Natural killer cell treated with Interleukin-12 subunit alpha and Interleukin-12 subunit beta and Interleukin-15 and Interleukin-18, amount 100 ng/mL, for 72 hours (primary cell): ENCODE results near the gene CEMIP2. TPM values are rescaled to one million over a fixed set of nuclear protein-coding genes. Genes with fewer than 3 reads are reported as not detected.

Experiments used
- ATAC-seq, 2 donors: fragments of 150-1000 bp; cut with Tn5 transposase in 1 of 2; sonication (Bioruptor Pico), chemical (Tn5 transposase) in 1 of 2; 2 replicates each; pipeline ENCODE4 v1.10.0; 2021
- DNase-seq: peaks from one replicate; pipeline ENCODE4 v3.0.0; 2022; ENCODE audit warnings: low spot score
- H3K27ac Mint-ChIP-seq, 2 donors: 1 replicate in 1 of 2; 2 replicates in 1 of 2; pipeline ENCODE4 v1.8.0; 2022; ENCODE audit warnings: mixed read lengths in 2 of 2, mild to moderate bottlenecking in 1 of 2, moderate library complexity in 1 of 2
- H3K27me3 Mint-ChIP-seq, 2 donors: 1 replicate in 1 of 2; 2 replicates in 1 of 2; pipeline ENCODE4 v1.8.0; 2022; ENCODE audit warnings: mixed read lengths in 2 of 2
- H3K36me3 Mint-ChIP-seq: one replicate; pipeline ENCODE4 v1.8.0; 2022; ENCODE audit warnings: mixed read lengths
- H3K4me1 Mint-ChIP-seq, 2 donors: 1 replicate in 1 of 2; 2 replicates in 1 of 2; pipeline ENCODE4 v1.8.0; 2022; ENCODE audit warnings: low read depth in 2 of 2, mixed read lengths in 2 of 2, mild to moderate bottlenecking in 1 of 2
- H3K4me3 Mint-ChIP-seq: one replicate; pipeline ENCODE4 v1.8.0; 2022; ENCODE audit warnings: mixed read lengths
- H3K9me3 Mint-ChIP-seq: 2 replicates; pipeline ENCODE4 v1.8.0; 2022; ENCODE audit warnings: mixed read lengths
- total RNA-seq, 2 donors: library from RNA; stranded (reverse); gene quantifications; one replicate each; pipeline ENCODE4 v1.2.3, GENCODE V29; 2022

Gene CEMIP2
- total RNA-seq, 2 donors from 2014 or later, result 39.8 to 63.7 TPM

- peak in 1 of 2 donors; percentile 35 for ATAC-seq
- no peak overlapping the region for H3K4me3 Mint-ChIP-seq
- H3K9me3 Mint-ChIP-seq, result peaks cover 2% of the 10 kb centered on the region
- H3K27me3 Mint-ChIP-seq, result no peaks in the 10 kb centered on the region
- no peak overlapping the region for H3K27ac Mint-ChIP-seq
- DNase-seq, result no peak
- H3K4me1 Mint-ChIP-seq, result peaks cover 41 to 54% of the 10 kb centered on the region in 2 donors
- H3K36me3 Mint-ChIP-seq, result peaks cover 9% of the 10 kb centered on the region
These were observed 125.0 kb downstream of the CEMIP2 start for GRCh38 chr9:71643330-71643729.

- peaks cover 2% of the 10 kb centered on the region for H3K9me3 Mint-ChIP-seq
- no peaks in the 10 kb centered on the region for H3K27me3 Mint-ChIP-seq
- no peak overlapping the region for H3K4me3 Mint-ChIP-seq
- H3K36me3 Mint-ChIP-seq, result peaks cover 11% of the 10 kb centered on the region
- ATAC-seq (no peak), DNase-seq (no peak)
- no peak overlapping the region for H3K27ac Mint-ChIP-seq
- peaks cover 43 to 46% of the 10 kb centered on the region in 2 donors for H3K4me1 Mint-ChIP-seq
These were observed 126.3 kb downstream of the CEMIP2 start for GRCh38 chr9:71642056-71642455.

GRCh38 chr9:71638627-71639026, 129.7 kb downstream of the CEMIP2 start:
- H3K4me1 Mint-ChIP-seq, result peaks cover 26 to 30% of the 10 kb centered on the region in 2 donors
- peak overlapping the region; percentile 88 to 95 for H3K27ac Mint-ChIP-seq
- peak; percentile 91 to 94 for ATAC-seq
- H3K9me3 Mint-ChIP-seq, result no peaks in the 10 kb centered on the region
- H3K36me3 Mint-ChIP-seq, result peaks cover 11% of the 10 kb centered on the region
- H3K27me3 Mint-ChIP-seq, result no peaks in the 10 kb centered on the region
- peak overlapping the region; percentile 67 for H3K4me3 Mint-ChIP-seq
- DNase-seq, result peak; percentile 76

GRCh38 chr9:71637926-71638325, 130.4 kb downstream of the CEMIP2 start:
- H3K4me3 Mint-ChIP-seq, result peak overlapping the region; percentile 67

GRCh38 chr9:71637375-71637774, 130.9 kb downstream of the CEMIP2 start:
- no peak overlapping the region for H3K27ac Mint-ChIP-seq
- H3K4me3 Mint-ChIP-seq, result no peak overlapping the region
- H3K27me3 Mint-ChIP-seq, result peaks cover 0 to 4% of the 10 kb centered on the region in 2 donors
- DNase-seq, result no peak
- peaks cover 11% of the 10 kb centered on the region for H3K36me3 Mint-ChIP-seq
- H3K9me3 Mint-ChIP-seq, result no peaks in the 10 kb centered on the region
- ATAC-seq, result no peak
- peaks cover 26 to 30% of the 10 kb centered on the region in 2 donors for H3K4me1 Mint-ChIP-seq

More at GRCh38 chr9:71637926-71638325, 130.4 kb downstream of the CEMIP2 start:
- DNase-seq, result no peak
- H3K4me1 Mint-ChIP-seq, result peaks cover 26 to 30% of the 10 kb centered on the region in 2 donors
- no peak for ATAC-seq
- H3K27ac Mint-ChIP-seq, result peak overlapping the region; percentile 88 to 95
- H3K27me3 Mint-ChIP-seq, result no peaks in the 10 kb centered on the region
- peaks cover 11% of the 10 kb centered on the region for H3K36me3 Mint-ChIP-seq
- no peaks in the 10 kb centered on the region for H3K9me3 Mint-ChIP-seq

GRCh38 chr9:71636143-71636839, 132.0 kb downstream of the CEMIP2 start:
- peaks cover 0 to 5% of the 10 kb centered on the region in 2 donors for H3K27me3 Mint-ChIP-seq
- DNase-seq (no peak), ATAC-seq (no peak)
- H3K36me3 Mint-ChIP-seq, result peaks cover 11% of the 10 kb centered on the region
- H3K27ac Mint-ChIP-seq, result peak overlapping the region in 1 of 2 donors; percentile 27
- no peaks in the 10 kb centered on the region for H3K9me3 Mint-ChIP-seq
- peaks cover 26 to 30% of the 10 kb centered on the region in 2 donors for H3K4me1 Mint-ChIP-seq
- no peak overlapping the region for H3K4me3 Mint-ChIP-seq

GRCh38 chr9:71634752-71635151, 133.6 kb downstream of the CEMIP2 start:
- DNase-seq, result no peak
- Mint-ChIP-seq H3K4me1 (peaks cover 25 to 27% of the 10 kb centered on the region in 2 donors), H3K27me3 (peaks cover 0 to 5% of the 10 kb centered on the region in 2 donors), H3K9me3 (no peaks in the 10 kb centered on the region), H3K4me3 (no peak overlapping the region), H3K27ac (no peak overlapping the region), H3K36me3 (peaks cover 11% of the 10 kb centered on the region)
- ATAC-seq, result no peak

Other genes with a start within 250 kb of the CEMIP2 start
- gene ABHD17B, start 142.7 kb upstream of the CEMIP2 start, total RNA-seq, result 10 to 100 TPM; 29.2 to 33.9 TPM
- gene C9orf85, start 143.1 kb upstream of the CEMIP2 start, total RNA-seq, result 10 to 100 TPM; 10.7 to 12.6 TPM